ENCODE measurements around the gene TCF12.

Gene TCF12

DNA sequence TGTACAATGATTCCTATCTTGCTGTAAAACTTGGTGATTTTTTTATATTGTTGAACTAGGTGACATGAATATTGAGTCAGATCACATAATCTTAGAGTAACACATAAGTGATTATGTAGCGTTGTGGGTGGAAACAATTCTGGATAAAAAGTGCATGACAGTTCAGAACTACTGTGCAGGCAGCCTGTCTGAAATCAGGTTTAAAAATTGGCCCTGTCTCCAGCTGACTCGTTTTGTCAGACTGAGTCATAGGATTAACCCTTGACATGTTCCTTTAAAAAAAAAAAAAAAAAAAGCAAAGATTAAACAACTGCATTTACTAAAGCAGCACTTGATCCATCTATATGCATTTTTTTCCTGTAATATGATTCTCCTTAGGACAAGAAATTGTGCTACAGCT lies 297.8 kb downstream of the TCF12 start:
- DNase-seq (ENCODE audit: low read depth): peak; percentile 82
- no peak overlapping the region for H3K4me3 ChIP-seq (ENCODE audit: low read length)
- TF ChIP-seq, protein P1, sequence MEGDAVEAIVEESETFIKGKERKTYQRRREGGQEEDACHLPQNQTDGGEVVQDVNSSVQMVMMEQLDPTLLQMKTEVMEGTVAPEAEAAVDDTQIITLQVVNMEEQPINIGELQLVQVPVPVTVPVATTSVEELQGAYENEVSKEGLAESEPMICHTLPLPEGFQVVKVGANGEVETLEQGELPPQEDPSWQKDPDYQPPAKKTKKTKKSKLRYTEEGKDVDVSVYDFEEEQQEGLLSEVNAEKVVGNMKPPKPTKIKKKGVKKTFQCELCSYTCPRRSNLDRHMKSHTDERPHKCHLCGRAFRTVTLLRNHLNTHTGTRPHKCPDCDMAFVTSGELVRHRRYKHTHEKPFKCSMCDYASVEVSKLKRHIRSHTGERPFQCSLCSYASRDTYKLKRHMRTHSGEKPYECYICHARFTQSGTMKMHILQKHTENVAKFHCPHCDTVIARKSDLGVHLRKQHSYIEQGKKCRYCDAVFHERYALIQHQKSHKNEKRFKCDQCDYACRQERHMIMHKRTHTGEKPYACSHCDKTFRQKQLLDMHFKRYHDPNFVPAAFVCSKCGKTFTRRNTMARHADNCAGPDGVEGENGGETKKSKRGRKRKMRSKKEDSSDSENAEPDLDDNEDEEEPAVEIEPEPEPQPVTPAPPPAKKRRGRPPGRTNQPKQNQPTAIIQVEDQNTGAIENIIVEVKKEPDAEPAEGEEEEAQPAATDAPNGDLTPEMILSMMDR (IDR thresholded peaks at IDR 0.05; ENCODE audit: insufficient read depth, low read depth, low read length, missing control alignments): no peak

DNA sequence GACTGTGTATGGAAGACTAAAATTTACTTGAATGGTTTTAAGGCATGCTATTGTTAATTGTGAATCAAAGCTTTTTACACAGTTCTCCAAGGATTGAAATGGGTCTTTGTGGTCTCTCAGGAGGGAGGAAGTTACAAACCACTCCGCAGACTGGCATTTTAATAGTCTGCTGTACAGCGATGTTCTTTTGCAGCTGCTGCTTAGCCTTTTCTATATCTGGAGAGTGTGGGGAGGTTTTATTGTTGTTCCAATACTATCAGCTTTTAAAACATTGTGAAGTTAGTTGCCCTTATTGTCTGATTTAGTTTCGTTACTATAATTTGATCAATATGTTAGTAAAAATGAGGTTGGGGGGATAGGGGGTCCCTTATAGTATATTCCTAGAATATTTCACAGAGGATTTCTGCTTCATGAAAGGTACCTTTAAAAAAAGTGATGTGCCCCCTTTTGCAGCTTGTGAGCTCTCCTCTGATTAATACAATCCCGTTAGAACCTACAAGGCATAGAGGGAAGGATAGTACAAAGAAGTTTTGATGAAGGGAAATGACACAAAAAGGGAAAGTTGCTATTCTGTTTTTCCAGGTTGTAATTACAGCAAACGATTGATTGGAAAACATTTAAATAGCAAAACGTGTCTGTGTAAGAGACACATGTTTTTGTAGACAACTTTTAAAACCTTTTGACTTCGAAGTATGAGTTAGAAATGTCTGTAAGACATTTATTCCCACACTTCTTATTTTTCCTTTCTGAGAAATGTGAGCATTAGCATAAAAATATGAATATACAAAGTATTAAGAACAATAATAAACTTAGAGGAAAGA lies 299.5 kb downstream of the TCF12 start:
- DNase-seq (ENCODE audit: low read depth): no peak
- no peak overlapping the region for H3K4me3 ChIP-seq (ENCODE audit: low read length)

DNA sequence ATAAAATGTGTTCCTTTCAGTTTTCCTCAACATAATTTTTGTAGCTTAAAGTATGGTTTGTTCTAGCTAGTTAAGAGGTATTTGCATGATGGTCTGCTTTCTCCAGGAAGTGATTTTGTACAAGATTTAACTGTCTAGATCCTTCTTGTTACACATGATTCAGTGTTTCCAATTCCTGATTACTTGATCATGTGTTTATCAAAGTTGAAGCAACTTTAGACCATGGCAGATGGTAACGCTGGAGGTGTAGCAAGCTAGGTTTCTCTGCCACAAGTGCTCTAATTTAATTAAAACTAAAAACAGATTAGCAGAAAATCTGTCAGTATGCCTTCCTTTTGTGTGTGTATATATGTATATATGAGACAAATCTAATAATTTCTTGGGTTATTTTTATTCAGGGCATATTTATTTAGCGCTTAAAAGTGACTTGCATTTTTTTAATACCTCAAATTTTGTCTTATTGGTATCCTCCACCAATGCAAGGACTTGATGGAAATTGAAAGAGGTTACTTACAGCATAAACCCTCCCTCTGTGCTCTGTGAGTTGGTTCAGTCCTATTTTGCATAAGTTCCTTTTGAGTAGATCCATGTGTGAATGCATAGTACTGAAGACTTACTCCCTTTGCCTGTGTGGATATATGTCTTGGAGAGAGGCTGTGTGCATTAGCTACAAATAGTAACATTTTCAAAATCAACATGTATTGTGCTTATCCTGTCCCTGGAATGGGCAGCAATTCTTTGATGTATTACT lies 300.6 kb downstream of the TCF12 start:
- H3K4me3 ChIP-seq (ENCODE audit: low read length): no peak overlapping the region
- TF ChIP-seq, protein P1 (IDR thresholded peaks at IDR 0.05; ENCODE audit: insufficient read depth, low read depth, low read length, missing control alignments): no peak
- peak; percentile 18 for DNase-seq (ENCODE audit: low read depth)

More for the DNA sequence above, 299.5 kb downstream of the TCF12 start:
- TF ChIP-seq, protein P1 (IDR thresholded peaks at IDR 0.05; ENCODE audit: insufficient read depth, low read depth, low read length, missing control alignments): no peak

DNA sequence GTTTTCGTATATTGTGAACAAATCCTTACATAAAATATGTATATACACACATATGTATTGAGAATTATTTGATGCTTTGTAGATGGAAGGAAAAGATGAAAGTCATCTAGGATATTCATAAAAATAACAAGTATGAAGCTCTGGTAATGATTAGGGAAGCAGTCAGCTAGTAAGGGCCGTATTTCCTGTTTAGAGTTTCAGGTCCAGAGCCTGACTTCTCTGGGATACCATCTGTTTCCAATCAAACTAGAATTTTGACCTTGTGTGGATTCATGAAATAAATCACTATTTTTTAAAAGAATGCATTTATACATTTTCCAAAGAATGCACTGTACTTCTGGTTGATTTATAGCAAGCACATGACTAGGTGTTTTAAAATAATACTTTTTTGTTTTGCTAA lies 301.8 kb downstream of the TCF12 start:
- TF ChIP-seq, protein P1 (IDR thresholded peaks at IDR 0.05; ENCODE audit: insufficient read depth, low read depth, low read length, missing control alignments): no peak
- H3K4me3 ChIP-seq (ENCODE audit: low read length): no peak overlapping the region
- no peak for DNase-seq (ENCODE audit: low read depth)

DNA sequence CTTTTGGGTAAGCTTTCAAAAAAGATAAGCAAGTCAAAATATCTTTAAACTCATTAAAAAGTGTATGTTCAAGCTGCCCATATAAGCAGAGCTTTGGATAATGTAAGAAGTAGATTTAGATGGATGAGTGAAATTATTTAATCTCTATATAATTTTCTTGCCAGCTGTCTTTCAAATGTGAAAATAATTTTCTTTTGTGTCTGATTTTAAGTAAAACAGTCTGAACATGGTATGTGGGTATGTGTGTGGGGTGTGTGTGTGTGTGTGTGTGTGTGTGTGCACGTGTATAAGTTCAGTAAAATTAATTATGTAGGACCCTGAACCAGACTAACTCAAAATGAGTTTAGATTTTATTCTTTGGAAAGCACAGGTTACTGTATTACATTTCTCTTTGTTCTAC lies 302.7 kb downstream of the TCF12 start:
- H3K4me3 ChIP-seq (ENCODE audit: low read length): no peak overlapping the region
- TF ChIP-seq, protein P1 (IDR thresholded peaks at IDR 0.05; ENCODE audit: insufficient read depth, low read depth, low read length, missing control alignments): no peak
- DNase-seq (ENCODE audit: low read depth): no peak

DNA sequence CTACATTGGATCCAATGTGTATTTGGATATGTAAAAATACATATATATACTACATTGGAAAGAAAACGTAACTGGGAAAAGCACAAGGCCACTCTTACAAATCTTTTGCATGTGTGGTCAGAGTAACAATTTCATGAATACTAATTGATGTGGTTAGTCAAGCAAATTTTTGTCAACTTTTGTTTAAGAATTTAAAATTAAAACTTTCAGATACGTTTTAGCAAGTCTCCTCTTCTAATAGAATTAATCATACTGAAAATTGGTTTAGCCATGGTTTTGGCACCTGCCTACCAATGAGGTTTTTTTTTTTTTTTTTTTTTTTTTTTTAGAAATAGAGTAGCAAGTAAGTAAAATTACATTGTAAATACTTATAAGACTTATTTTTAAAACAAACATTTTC lies 304.9 kb downstream of the TCF12 start:
- no peak overlapping the region for H3K4me3 ChIP-seq (ENCODE audit: low read length)
- TF ChIP-seq, protein P1 (IDR thresholded peaks at IDR 0.05; ENCODE audit: insufficient read depth, low read depth, low read length, missing control alignments): no peak
- DNase-seq (ENCODE audit: low read depth): no peak

Measured in epithelial cell of esophagus (primary cell).